ENCODE results near the gene KANK4. TPM values are rescaled to one million over a fixed set of nuclear protein-coding genes. Genes with fewer than 3 reads are reported as not detected.

Gene KANK4
- total and polyA plus RNA-seq, 7 experiments from 2014 or later = not detected

DNA sequence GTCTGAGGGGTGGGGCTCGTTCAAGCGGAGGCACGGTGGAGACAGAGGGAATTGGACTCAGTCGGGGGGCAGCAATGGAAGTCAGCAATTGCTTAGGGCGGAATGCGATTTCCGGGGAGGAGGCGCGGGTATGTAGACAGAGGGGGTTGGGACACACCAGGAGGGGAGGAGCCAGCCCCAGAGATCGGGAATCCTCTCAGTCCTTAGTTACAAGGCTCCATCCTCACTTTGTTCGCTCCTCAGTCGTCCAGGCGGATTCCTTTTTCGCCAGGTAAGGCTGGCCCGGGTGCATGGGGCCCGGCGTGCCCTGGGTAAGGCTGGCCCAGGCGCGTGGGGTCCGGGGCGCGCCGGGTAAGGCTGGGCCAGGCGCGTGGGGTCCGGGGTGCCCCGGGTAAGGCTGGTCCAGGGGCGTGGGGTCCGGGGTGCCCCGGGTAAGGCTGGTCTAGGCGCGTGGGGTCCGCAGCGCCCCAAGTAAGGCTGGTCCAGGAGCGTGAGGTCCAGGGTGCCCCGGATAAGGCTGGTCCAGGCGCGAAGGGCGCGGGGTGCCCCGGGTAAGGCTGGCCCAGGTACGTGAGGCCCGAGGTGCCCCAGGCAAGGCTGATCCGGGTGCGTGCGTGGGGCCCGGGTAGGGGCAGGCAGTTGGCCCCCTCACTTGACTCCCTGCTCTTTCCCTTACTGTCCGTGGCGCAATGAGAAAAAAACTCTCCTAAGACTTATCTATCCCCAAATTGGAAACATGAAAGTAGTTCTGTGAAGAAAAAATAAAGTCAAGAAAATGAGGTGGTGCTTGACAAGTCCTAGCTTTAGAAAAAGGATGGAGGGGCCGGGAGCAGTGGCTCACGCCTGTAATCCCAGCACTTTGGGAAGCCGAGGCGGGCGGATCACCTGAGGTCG, 124.3 kb downstream of the KANK4 start, which contains the start of gene L1TD1:
TSS of gene L1TD1 (plus strand) at position 199 of the 894 bp plus-strand sequence. CDS start 11,780 bp downstream, outside the sequence.
- ATAC-seq (peak; percentile 45), DNase-seq (no peak)
- Histone ChIP-seq H3K27me3 (ENCODE audit: control insufficient read depth in 2 of 2, insufficient read depth in 2 of 2, low read length in 2 of 2) (no peaks in the 10 kb centered on the region), H3K4me3 (ENCODE audit: low read length) (no peak within 1 kb of the TSS), H3K9me3 (ENCODE audit: control insufficient read depth in 2 of 3, low read length in 3 of 3) (no peaks in the 10 kb centered on the region), H3K27ac (ENCODE audit: low read depth, low read length) (no peak within 1 kb of the TSS), H3K36me3 (ENCODE audit: control insufficient read depth in 2 of 3, insufficient read depth in 3 of 3, low read length in 3 of 3) (no peaks in the 10 kb centered on the region), H3K4me1 (ENCODE audit: control insufficient read depth in 2 of 2, insufficient read depth in 2 of 2, low read length in 2 of 2) (no peaks in the 10 kb centered on the region)
- CTCF ChIA-PET = no interaction called here
- Mint-ChIP-seq H3K4me3 (peak within 1 kb of the TSS in 4 of 10 donors; percentile 1 to 44 (median 33)), H3K36me3 (peaks cover 0 to 6% (median 4%) of the 10 kb centered on the region in 5 donors), H3K27me3 (peaks cover 24 to 40% (median 32%) of the 10 kb centered on the region in 5 donors), H3K4me1 (peaks cover 0 to 16% (median 8%) of the 10 kb centered on the region in 7 donors), H3K9me3 (peaks cover 0 to 4% (median 0%) of the 10 kb centered on the region in 11 donors), H3K27ac (no peak within 1 kb of the TSS)
- POLR2A ChIA-PET = interaction anchor here (0.6 kb wide), 1 partner anchor 27 kb away, joined by 3 read pairs; no protein-coding TSS in a partner anchor
- intact Hi-C loops (cut with micrococcal nuclease) = no loop called here

- Histone ChIP-seq H3K9me3 (ENCODE audit: control insufficient read depth in 2 of 3, low read length in 3 of 3) (no peaks in the 10 kb centered on the region), H3K4me3 (ENCODE audit: low read length) (no peak overlapping the region), H3K27ac (ENCODE audit: low read depth, low read length) (no peak overlapping the region), H3K36me3 (ENCODE audit: control insufficient read depth in 2 of 3, insufficient read depth in 3 of 3, low read length in 3 of 3) (no peaks in the 10 kb centered on the region), H3K4me1 (ENCODE audit: control insufficient read depth in 2 of 2, insufficient read depth in 2 of 2, low read length in 2 of 2) (no peaks in the 10 kb centered on the region), H3K27me3 (ENCODE audit: control insufficient read depth in 2 of 2, insufficient read depth in 2 of 2, low read length in 2 of 2) (no peaks in the 10 kb centered on the region)
- Mint-ChIP-seq H3K27ac (no peak overlapping the region), H3K27me3 (peaks cover 0 to 6% (median 0%) of the 10 kb centered on the region in 5 donors), H3K9me3 (peaks cover 0 to 2% (median 0%) of the 10 kb centered on the region in 11 donors), H3K36me3 (no peaks in the 10 kb centered on the region), H3K4me3 (no peak overlapping the region), H3K4me1 (no peaks in the 10 kb centered on the region)
- ChIA-PET CTCF (no interaction called here), POLR2A (no interaction called here)
- DNase-seq = no peak
- intact Hi-C loops (cut with micrococcal nuclease) = no loop called here
- no peak for ATAC-seq
Observed at GRCh38 chr1:62188111-62188510, 131.1 kb downstream of the KANK4 start.

DNA sequence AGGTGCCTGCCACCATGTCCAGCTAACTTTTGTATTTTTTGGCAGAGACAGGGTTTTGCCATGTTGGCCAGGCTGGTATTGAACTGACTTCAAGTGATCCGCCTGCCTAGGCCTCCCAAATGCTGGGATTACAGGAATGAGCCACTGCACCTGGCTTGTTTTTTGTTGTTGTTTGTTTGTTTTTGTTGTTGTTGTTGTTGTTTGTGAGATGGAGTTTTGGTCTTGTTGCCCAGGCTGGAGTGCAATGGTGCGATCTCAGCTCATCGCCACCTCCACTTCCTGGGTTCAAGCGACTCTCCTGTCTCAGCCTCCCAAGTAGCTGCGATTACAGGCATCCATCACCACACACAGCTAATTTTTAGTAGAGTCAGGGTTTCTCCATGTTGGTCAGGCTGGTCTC, 131.7 kb downstream of the KANK4 start:
- Mint-ChIP-seq H3K4me1 (no peaks in the 10 kb centered on the region), H3K36me3 (no peaks in the 10 kb centered on the region), H3K27ac (no peak overlapping the region), H3K27me3 (peaks cover 0 to 6% (median 0%) of the 10 kb centered on the region in 5 donors), H3K9me3 (peaks cover 0 to 2% (median 0%) of the 10 kb centered on the region in 11 donors), H3K4me3 (no peak overlapping the region)
- ChIA-PET POLR2A (no interaction called here), CTCF (interaction anchor here (0.8 kb wide), 1 partner anchor 11 kb away, joined by 3 read pairs; no protein-coding TSS in a partner anchor)
- no peaks in the 10 kb centered on the region for H3K27me3 ChIP-seq (ENCODE audit: control insufficient read depth in 2 of 2, insufficient read depth in 2 of 2, low read length in 2 of 2)
- DNase-seq = no peak
- H3K36me3 ChIP-seq (ENCODE audit: control insufficient read depth in 2 of 3, insufficient read depth in 3 of 3, low read length in 3 of 3) = no peaks in the 10 kb centered on the region
- no peak overlapping the region for H3K4me3 ChIP-seq (ENCODE audit: low read length)
- intact Hi-C loops (cut with micrococcal nuclease) = no loop called here
- H3K27ac ChIP-seq (ENCODE audit: low read depth, low read length) = no peak overlapping the region
- no peaks in the 10 kb centered on the region for H3K4me1 ChIP-seq (ENCODE audit: control insufficient read depth in 2 of 2, insufficient read depth in 2 of 2, low read length in 2 of 2)
- no peak for ATAC-seq
- H3K9me3 ChIP-seq (ENCODE audit: control insufficient read depth in 2 of 3, low read length in 3 of 3) = no peaks in the 10 kb centered on the region

Other genes starting within 250 kb of the KANK4 start
- under 1 TPM in 2 of 5 experiments, not detected in 3; 0.11 to 0.44 TPM for gene L1TD1, start 124.6 kb downstream of the KANK4 start, total RNA-seq
- gene L1TD1, start 124.6 kb downstream of the KANK4 start, polyA plus RNA-seq = not detected
- 10 to 100 TPM; 20.5 to 65.7 (median 38.8) TPM for gene USP1, start 117.6 kb upstream of the KANK4 start, total RNA-seq
- 10 to 100 TPM; 25.3 to 34.7 TPM for gene USP1, start 117.6 kb upstream of the KANK4 start, polyA plus RNA-seq